Measurements from ENCODE around the gene CTNND1.

GRCh38 chr11:57776577-57777210, 15.1 kb downstream of the CTNND1 start:
- TF ChIP-seq, protein P1, sequence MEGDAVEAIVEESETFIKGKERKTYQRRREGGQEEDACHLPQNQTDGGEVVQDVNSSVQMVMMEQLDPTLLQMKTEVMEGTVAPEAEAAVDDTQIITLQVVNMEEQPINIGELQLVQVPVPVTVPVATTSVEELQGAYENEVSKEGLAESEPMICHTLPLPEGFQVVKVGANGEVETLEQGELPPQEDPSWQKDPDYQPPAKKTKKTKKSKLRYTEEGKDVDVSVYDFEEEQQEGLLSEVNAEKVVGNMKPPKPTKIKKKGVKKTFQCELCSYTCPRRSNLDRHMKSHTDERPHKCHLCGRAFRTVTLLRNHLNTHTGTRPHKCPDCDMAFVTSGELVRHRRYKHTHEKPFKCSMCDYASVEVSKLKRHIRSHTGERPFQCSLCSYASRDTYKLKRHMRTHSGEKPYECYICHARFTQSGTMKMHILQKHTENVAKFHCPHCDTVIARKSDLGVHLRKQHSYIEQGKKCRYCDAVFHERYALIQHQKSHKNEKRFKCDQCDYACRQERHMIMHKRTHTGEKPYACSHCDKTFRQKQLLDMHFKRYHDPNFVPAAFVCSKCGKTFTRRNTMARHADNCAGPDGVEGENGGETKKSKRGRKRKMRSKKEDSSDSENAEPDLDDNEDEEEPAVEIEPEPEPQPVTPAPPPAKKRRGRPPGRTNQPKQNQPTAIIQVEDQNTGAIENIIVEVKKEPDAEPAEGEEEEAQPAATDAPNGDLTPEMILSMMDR (IDR thresholded peaks at IDR 0.05 in 4 of 5, conservative IDR thresholded peaks at IDR 0.05 in 1 of 5), result no peak
- no peak for TF ChIP-seq POLR2A (IDR thresholded peaks at IDR 0.05)
